SK-N-MC (cell line): ENCODE measurements around the gene PWWP2B.

ENCODE experiments used
- EZH2 ChIP-seq: fragments of 200-600 bp; sonication (generic); IDR thresholded peaks from one replicate; pipeline ENCODE4 v1.6.1; 2017; ENCODE audit warnings: antibody characterized with exemption
- POLR2AphosphoS5 ChIP-seq: IDR thresholded peaks from 2 replicates; pipeline ENCODE4 v1.6.1; 2012; ENCODE audit warnings: mild to moderate bottlenecking, low read depth, low read length, borderline replicate concordance

DNA sequence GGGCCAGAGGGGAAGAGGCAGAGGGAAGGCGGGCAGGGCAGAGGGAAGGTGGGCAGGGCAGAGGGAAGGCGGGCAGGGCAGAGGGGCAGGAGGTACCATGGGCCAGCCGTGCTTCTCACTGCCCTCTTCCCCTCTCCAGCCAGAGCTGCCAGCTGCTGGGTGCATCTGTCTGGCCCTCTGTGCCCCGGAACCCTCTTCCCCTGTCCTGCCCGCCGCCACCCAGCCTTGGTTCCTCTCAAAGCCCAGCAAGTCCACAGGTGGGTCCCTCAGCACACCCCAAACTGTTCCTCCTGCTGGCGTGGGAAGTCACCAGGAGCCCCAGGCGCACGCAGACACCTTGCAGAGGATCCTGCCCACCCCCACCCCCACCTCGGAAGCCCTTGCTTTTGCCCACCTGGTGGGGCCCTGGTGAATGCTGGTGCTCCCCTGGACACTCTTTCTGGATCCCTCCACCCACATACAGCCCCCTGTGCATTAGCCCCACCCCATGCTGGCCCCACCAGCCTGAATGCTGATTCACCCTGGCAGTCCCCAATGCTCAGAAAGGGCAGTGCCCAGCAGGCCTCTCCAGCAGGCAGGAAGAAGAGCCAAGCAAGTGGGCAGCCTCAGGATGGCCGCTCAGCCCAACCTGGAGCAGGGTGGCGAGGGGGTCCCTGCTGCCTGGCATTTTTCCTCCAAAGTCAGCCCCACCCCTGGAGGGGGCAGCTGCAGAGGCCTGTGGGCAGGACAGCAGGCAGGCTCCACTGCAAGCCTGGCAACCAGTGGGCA is 1.9 kb upstream of the PWWP2B start:
- TF ChIP-seq POLR2AphosphoS5: no peak
- TF ChIP-seq EZH2: no peak
